Stimulated activated CD8-positive, alpha-beta memory T cell treated with anti-CD3 and anti-CD28 coated beads, Interleukin-4, amount 100 ng/mL, for 24 hours (primary cell): ENCODE data around the gene ZNF860.

Source experiments
- DNase-seq: peaks from one replicate; pipeline ENCODE4 v3.0.0-alpha.2; 2020; ENCODE audit warnings: low read depth

The ZNF860 gene

DNA sequence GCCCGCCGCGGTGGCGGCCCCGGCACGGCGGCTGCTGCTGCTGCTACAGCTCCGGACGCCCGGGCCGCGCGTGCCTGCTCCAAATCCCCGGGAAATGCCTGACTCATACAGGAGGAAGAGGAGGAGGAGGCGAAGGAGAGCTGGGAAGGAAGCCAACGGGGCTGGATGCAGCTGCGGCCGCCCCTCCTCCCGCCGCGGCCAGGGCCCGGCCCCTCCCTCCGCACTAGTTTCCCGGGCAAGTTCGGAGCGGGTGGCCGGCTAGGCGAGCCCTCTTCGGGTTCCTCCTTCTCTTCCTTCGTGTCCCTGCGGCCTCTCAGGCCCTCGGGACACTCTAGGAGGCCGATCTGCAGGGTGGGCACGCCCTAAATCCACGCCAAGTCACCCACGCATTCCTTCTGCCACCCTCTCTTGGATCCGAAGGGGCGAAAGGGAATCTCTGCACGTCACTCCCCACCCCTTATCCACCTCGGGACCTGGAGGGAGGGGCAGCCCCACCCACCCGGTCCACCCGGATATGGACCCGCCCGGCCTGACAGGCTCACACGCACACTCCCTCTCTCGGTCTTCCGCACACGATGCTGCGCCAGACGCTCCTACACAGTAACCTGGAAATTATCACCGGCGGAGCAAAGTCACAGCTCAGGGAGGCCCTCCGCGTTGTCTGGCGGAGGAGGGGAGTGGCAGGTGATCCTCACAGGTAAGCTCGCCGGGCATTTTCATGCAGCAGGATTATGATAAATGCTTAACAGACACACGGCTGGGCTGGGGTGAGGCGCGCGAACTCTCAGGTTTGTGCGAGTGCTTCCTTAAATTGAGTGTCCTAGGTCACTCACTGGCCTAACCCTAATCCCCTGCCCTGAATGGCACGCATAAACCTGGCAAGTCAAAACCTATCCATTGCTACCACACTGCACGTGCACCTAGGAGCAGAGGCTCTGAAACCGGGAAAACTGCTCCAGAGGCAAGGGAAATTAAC lies at the start of gene ZNF860, which contains the start of gene OSBPL10:
Gene ZNF860, plus strand, starts transcription at position 545 of the 976 bp plus-strand sequence. CDS start 7,330 bp downstream, outside the sequence.
Gene OSBPL10, minus strand, starts transcription at position 57 of the 976 bp plus-strand sequence. CDS start 83 bp downstream, outside the sequence.
- DNase-seq = no peak

DNA sequence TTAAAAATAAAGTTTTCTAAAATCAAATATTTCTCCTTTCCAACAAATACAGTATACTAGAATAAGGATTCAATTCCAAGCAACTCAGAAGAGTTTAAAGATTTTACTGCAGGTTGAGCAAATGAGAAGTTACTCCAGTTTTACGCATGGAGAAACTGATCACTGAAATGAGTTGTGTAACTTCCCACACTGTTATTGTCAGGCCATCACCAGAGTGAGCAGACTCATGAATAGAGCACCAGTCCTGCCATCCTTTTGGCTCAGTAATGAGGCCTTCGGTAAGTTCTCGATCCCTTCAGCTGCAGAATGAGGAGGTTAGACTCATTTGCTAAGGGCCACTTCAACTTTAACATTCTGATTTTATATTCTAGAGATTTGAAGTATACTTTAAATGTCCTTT lies 48.6 kb upstream of the ZNF860 start:
- DNase-seq = no peak

DNA sequence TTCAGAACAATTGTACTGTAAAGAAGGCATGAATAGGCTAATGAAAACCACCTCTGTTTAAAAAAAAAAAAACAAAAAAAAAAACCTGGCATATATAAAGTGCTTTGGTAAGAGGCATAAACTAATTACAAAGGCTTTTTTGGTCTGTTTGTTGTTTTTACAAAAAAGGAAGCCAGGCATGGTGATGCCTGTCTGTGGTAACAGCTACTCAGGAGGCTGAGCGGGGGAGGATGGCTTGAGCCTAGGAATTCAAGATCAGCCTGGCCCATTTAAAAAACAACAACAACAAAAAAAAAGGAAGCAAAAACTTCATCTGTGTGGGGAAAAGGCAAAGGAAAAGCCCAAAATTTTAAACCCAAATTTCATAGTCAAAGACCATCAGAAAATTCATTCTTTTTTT lies 47.5 kb upstream of the ZNF860 start:
- no peak for DNase-seq

DNA sequence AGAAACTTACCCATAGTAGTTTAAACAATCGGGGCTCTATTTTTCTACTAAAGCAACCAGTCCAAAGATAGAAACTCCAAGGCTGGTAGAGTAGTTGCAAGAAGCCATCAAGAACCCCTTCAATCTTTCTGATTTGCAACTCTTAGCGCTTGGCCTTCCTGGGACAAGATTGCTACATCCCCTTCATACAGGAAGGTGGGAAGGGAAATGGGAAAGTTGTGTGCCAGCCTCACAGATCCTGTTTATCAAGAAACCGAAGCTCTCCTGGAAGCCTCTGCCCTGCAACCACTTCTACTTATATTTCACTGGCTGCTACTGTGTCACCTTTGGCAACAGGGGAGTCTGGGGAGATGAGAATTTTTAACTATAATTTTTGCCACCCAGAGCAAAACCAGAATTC lies 46.7 kb upstream of the ZNF860 start:
- DNase-seq = no peak

DNA sequence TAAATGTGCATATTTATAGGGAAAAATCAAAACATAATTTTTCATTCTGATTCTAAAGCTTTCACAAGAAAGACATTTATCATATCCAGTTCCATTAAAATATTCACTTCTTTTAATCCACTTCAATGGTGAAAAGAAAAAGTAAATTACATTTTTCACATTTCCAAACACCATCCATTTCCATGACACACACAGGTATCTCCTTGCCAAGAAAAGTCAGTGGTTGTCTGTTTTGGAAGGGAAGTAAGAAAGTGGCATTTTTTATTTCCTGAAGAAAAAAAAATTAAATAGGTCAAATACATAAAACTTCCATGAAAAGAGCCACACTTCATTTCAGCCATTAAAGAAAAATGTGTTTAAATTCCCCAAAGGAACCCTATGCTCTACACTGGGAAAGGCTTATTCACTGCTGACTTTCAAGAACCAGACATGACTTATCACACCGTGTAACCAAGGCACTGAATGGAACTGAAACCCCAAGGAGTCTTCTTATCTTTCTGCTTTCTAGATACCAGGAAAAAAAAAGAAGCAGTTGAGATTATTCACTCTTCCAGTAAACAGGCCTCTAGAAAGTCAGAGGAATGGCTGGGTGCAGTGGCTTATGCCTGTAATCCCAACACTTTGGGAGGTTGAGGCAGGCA lies 45.0 kb upstream of the ZNF860 start:
- DNase-seq = no peak

DNA sequence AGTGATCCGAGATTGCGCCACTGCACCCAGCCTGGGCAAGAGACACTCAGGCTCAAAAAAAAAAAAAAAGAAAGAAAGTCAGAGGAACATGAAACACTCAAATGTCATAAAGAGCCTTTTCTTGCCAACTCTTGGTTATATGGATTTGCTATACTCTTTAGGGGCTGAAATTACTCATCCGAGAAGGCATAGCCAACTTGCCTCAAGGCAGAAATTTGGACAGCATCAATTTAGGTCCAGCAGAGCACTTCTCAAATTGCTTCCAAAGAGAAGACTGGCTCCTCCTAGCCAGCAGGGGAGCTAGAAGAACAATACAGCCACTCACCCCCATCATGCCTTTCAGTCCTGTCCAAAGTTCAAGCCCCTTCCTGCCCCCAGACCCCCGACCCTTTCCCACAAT lies 44.3 kb upstream of the ZNF860 start:
- DNase-seq = no peak

DNA sequence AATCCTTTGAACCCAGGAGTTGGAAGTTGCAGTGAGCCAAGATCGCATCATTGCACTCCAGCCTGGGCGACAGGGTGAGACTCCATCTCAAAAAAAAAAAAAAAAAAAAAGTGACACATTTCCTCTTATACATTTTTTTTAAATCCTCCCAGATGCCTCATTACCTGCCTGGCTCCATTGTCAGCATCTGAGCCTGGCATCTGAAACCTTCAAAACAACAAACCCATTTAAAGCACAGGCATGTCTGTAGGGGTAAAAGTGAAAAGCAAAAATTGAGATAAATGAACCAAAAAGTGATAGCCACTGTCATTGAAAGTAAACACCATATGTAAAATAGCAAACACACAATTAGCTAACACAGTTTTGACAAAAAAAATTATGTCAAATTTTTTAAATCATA lies 39.1 kb upstream of the ZNF860 start:
- DNase-seq = no peak

DNA sequence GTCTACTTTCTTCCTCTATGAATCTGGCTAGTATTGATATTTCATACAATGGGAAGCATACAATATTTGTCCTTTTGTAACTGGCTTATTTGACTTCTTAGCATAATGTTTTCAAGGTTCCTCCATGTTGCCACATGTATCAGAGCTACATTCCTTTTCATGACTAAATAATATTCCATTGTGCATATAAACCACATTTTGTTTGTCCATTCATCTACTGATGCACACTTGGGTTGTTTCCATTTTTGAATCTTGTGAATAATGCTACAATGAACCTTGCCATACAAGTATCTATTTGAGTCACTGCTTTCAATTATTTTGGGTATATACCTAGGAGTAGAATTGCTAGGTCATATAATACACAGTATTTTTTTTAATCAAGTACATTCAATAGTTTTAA lies 38.5 kb upstream of the ZNF860 start:
- DNase-seq = no peak

DNA sequence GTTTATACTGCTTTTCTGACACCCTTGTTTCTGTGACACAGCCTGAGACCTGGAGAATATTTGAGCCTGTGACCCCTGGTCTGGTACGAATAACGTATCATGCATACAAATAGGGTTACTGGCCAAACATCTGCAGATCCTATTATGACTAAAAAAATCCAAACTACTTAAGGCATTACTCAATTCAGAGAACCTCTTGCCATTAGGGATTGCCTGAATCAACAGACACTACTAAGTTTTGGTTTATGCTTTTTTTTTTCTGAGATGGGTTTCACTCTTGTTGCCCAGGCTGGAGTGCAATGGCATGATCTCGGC lies 35.9 kb upstream of the ZNF860 start:
- DNase-seq = no peak

DNA sequence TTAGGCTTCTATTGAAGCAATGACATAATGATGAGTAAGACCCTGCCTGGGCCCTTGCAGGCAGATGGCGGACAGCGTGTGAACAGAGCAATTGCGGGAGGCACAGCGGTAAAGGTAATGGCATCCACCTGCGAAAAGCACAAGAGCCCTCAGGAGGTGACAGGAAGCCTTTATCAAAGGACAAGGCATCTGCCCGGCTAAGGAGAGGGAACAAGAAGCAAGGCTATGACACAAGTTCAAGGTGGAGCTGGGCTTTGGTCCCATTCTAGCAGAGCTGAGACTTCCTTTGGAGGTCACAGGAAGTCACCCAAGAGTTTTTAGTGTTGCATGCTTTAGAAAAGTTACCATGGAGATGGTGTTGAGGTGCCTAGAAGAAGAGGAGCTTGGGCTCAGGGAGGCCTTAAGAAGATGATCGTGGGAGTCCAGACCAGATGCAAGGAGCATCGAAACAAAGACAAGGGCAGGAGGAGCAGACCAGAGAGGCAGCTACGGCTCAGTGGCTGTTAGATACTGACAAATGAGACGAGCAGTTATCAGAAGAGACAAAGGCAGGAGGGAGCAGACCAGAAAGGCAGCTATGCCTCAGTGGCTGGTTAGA lies 35.0 kb upstream of the ZNF860 start:
- no peak for DNase-seq

DNA sequence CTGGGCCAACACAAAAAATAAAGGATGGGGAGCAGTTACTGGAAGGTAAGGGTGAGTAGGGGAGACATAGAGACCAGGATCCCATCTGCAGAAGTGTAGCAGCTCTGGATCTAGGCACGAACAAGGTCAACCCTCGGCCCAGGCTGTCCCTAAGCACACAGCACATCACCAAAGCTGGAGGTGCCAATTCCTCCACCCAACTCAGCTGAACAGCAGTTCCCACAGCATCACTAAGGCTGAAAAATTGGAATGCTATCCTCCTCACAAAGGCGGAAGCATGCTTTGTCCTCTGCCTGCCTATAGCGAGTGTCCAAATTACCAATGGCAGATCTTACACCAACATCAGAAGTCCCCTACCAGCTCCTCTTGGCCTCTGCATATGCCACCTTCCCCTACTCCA lies 34.4 kb upstream of the ZNF860 start:
- DNase-seq = no peak

DNA sequence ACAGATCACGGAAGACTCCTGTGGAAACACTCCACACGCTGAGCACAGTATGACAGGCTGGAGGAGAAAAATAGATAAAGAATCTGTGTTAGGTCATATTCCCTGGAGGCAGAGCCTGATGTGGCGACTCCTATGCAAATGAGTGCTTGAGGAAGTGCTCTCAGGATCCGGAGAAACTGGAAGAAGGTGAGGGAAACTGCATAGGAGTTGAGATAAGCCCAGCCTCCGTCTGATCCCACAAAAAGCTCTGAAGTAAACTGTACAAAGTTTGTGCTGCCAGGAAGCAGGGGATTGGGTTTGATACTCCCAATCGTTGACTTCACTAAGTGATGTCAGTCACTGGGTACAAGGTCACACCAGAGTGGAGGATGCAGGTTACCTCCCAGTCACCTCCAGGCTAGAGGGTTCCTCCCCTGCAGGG lies 33.9 kb upstream of the ZNF860 start:
- no peak for DNase-seq

DNA sequence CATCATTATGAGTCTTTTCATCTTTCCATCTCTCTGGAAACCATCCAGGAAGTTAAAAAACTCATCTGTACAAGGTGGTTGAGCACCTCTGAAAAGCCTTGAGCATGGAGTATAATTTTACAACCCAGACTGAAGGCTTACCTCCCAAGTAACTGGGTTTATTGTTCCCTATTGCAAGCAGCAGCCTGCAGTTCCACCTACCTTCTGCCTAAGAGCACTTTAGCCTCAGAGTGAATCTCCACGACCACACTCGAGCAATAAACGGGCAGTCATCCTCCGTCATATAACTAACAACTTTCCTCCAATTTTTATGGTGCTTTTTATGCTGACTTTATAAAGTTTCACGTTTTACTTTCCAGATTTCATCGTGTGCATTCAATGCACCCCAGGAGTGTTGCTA lies 33.3 kb upstream of the ZNF860 start:
- DNase-seq = no peak

DNA sequence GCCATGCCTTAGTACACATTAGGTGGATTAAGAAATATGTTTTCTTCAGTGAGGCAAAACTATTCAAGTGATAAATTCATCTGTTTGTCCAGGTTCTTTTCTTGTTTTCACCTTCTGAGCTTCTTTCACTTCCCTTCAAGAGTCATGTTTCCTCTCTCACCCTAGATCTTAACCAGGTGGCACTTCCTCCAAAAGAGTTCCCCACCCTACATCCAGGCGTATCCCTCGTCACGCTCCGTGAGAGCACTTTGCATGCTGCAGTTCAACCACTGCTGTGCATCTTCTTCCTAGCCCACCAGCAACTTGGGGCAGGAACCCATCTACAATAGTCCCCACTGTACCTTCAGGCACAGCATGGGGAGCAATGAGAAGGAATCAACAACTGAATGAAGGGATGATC lies 29.3 kb upstream of the ZNF860 start:
- DNase-seq = no peak

DNA sequence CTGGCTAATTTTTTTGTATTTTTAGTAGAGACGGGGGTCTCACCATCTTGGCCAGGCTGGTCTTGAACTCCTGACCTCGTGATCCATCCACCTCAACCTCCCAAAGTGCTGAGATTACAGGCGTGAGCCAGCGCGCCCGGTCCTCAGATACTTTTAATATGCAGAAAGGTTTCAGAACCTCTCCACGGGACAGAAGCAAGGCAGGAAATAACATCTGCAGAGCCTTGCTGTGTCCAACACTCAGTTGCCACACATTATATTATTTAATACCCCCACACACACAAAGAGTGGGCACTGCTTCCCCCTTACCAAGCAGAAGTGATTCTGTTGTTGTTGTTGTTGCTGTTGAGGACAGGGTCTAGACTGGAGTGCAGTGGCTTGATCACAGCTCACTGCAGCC lies 28.5 kb upstream of the ZNF860 start:
- no peak for DNase-seq

DNA sequence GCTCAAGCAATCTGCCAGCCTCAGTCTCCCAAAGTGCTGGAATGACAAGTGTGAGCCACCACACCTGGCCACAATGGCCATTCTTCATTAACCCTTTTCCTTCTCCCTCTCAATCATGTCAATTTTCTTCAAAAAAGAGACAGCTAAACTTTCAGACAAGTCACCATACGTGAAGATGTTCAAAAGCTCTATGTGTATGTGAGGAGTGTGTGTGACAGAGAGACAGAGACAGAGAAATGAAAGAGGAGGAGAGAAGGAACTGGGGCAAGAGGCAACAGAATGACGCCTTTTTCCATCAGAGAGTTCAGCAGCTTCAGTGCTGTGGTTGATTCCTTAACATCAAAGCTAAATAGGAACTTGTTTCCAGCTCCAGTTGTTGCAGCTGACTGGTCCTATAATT lies 27.9 kb upstream of the ZNF860 start:
- DNase-seq = no peak

DNA sequence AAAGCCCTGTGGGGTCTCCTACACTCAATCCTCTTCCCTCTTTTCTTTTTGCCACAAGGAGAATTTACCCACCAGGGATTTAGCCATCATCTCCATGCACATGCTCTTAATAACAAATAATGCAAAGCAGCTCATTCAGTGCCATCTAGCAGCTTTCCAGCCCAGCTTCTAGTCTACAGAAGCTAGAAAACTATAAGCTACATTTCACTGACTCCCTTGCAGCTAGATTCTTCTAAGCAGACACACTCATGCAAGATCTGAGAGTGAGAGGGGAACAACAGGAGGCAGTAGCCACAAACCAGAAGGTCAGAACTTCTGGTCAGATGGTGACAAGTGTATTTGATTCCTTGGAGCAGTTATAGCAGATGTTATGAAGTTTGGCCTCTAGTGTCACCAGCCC lies 26.0 kb upstream of the ZNF860 start:
- no peak for DNase-seq

DNA sequence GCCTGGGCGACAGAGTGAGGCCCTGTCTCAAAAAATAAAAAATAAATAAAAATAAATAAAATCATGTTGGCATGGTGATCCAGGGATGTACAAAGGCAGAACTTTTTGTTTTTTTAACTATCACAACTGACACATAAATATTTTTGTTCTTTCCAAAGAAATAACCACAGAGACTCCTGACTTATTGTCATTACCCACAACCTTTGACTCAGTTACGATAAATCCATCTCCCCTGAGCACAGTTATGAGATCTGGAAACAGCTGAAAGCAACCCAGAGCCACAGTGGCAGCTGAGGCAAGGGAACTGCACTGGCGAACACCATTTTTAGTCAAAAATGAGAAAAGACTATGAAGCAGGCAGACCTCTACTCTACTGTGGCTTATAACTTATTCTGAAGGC lies 24.4 kb upstream of the ZNF860 start:
- DNase-seq = no peak

DNA sequence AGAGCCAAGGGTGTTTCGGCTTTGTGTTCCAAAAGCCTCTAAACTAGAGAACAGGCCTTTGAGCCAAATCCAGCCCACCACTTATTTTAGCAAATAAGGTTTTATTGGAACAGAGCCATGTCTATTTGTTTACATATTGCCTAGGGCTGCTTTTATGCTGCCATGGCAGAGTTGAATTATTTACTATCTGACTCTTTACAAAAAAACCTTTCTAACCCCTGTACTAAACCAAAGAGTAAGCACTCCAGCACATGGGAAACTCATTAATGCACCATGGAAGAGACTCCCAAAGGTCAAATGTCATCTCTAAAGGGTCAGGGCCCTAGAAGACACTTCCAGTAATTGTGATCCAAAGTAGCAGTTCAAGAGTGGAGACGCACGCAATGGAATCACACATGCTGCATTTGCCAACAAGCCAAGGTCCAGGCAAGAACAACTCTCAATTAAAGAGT lies 22.8 kb upstream of the ZNF860 start:
- no peak for DNase-seq

DNA sequence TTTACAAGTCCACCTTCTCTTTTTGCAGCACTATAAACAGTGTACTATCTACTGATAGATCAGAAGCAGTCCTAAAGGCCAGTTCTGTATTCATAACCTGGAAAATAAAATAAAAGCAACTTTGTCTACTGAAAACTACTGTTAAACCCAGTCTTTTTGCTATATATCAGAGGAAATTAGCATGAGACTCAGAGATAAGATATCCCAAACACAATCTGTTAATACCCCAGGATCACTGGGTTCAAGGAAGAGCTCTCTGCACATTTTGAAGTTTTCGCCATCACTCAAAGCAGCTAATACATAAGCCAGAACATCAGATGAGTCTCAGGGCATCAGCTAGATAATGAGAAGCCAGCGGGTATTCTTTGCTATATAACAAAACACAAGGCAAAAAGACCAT lies 22.3 kb upstream of the ZNF860 start:
- no peak for DNase-seq

DNA sequence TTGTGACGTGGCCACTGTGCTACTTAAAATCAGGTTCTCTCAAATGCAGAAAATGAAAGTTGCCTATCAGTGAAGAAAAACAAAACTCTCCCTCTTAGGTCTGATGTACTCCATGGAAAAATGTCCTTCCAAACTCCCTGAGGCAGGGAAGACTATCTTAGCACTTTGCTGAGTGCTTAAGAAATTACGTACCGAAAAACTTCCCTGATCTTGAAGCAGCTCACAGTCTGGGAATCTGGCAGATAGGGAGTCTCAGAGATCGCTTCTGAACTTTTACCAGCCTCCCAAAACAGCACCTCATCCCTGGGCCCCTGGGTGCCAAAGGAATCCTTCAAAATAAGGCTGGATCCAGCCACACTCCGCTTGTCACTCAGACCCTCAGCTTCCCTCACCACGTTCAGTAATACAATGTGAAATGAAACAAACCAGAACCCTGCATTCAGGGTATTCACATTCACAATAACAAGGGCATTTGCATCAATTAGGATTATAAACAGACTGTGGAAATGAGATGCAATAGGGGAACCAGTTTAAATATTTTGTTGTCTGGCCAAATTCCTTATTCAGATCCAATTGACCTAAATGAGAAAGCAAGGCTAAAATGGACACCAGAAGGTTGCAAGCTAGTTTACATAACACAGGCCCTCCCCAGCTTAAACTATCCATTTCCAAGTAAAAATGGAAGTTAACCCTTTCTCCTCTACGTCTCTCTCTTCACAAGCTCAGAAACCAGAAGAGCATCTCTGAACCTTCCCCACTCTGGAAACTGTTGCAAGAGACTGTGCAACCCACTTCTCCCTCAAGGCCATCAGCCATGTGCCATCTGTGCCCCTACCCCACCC lies 21.4 kb upstream of the ZNF860 start:
- no peak for DNase-seq

DNA sequence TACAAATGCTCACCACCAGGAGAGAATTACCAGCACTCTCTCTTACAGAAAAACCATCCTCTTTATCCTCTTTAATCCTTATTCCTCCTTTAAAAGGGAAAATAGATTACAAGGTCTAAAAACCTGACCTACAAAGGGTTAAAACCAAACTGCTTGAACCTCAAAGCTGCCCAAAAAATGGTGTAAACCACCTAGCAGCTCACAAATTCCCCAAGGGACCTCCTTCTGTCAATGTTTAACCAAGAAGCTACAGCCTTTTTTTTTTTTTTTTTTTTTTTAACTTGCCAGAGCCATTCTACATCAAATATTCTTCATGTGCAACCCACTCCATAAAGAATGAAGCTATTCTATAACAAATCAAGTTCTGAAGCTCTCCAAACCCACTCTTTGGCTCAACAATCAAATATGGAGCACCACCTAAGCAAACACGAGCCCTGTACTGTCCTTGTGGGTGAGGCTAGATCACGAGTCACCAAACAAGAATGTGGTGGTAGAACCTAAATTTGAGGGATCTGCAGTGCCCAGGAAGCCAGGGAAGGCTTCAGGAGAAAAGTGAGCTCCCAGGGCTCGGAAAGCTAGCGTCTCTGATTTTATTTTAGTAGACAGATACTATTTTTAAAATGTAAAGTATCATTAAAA lies 20.6 kb upstream of the ZNF860 start:
- no peak for DNase-seq
